ENCODE results near the gene IQSEC1. TPM values are rescaled to one million over a fixed set of nuclear protein-coding genes. Genes with fewer than 3 reads are reported as not detected.

The IQSEC1 gene
- total and polyA plus RNA-seq, 9 of the 15 experiments (the other 6 are each of a cell fraction or from before 2014, with no cell fraction given) = 0.56 to 39.0 (median 6.8) TPM

GRCh38 chr3:12986031-12986430 is 87.2 kb downstream of the IQSEC1 start (continued):
- no peak for TF ChIP-seq CEBPZ (IDR thresholded peaks at IDR 0.05; ENCODE audit: borderline replicate concordance, low read depth, low read length)

- FAIRE-seq (no peak), DNase-seq (ENCODE audit: extremely low read depth in 1 of 4, low spot score in 3 of 4) (peak in 1 of 4 experiments; percentile 40), ATAC-seq (no peak)
- no peak overlapping the region for H2AFZ ChIP-seq (ENCODE audit: low read depth, low read length)
- H3K4me2 ChIP-seq (ENCODE audit: insufficient read depth, low read length) = no peak overlapping the region
- no peaks in the 10 kb centered on the region; the same call in 1 of the 2 replicates for H4K20me1 ChIP-seq (replicated peaks; ENCODE audit: control insufficient read depth, insufficient read depth, low read length)
- peaks cover 11% of the 10 kb centered on the region; the same call in 2 of the 3 replicates for H3K79me2 ChIP-seq (ENCODE audit: control insufficient read depth, insufficient read depth, low read length)
- no peaks in the 10 kb centered on the region for H3K9me3 ChIP-seq (replicated peaks; ENCODE audit: control insufficient read depth, insufficient read depth, low read depth, low read length)
- in situ Hi-C loops (cut with MboI) = no loop called here
- CTCF ChIA-PET (ENCODE audit: low intra/inter-chr PET ratio) = interaction anchor here (0.6 to 1.4 kb wide), 3 partner anchors 10 to 89 kb away, joined by 3 to 7 read pairs (median 4); no protein-coding TSS in a partner anchor
- H3K27ac ChIP-seq (ENCODE audit: extremely low read depth, low read depth, low read length) = no peak overlapping the region
- peaks cover 12 to 45% of the 10 kb centered on the region in 2 experiments; a peak in 4 of 5 replicates for H3K4me1 ChIP-seq (replicated peaks in 1 of 2; ENCODE audit: control insufficient read depth in 2 of 2, insufficient read depth in 2 of 2, low read length in 2 of 2)
- no peaks in the 10 kb centered on the region for H3K36me3 ChIP-seq (ENCODE audit: control insufficient read depth, insufficient read depth, low read length)
- H3K27me3 ChIP-seq (ENCODE audit: control insufficient read depth in 2 of 2, insufficient read depth in 2 of 2, low read length in 2 of 2) = no peaks in the 10 kb centered on the region
- H3K4me3 ChIP-seq = no peak overlapping the region
- intact Hi-C loops (cut with micrococcal nuclease) = loop anchor here (2.0 kb wide), 1 partner anchor 62 kb away; no protein-coding TSS in a partner anchor
- TF ChIP-seq TFAP4 (CRISPR knock-in tag; IDR thresholded peaks at IDR 0.05; ENCODE audit: borderline replicate concordance) (peak; percentile 44; the same call in 1 of the 2 replicates), BACH1 (tag; IDR thresholded peaks at IDR 0.05) (no peak), MEIS2 (IDR thresholded peaks at IDR 0.05; ENCODE audit: partially characterized antibody) (no peak), CCAR2 (IDR thresholded peaks at IDR 0.05; ENCODE audit: low read depth, low read length) (no peak)
- WGBS (ENCODE audit: insufficient coverage, low coverage, missing lambda C conversion rate) = 67% methylated on average over 3 of the region's 6 CpGs
- POLR2A ChIA-PET = interaction anchor here (0.6 to 2.3 kb wide), 5 partner anchors 9 to 26 kb away, joined by 3 to 9 read pairs (median 4); no protein-coding TSS in a partner anchor
- H3K9ac ChIP-seq (ENCODE audit: insufficient read depth in 1 of 2, low read depth in 2 of 2, low read length in 2 of 2) = peak overlapping the region in 1 of 2 experiments; percentile 80; a peak in 2 of 4 replicates
- no peaks in the 10 kb centered on the region for H3K9me1 ChIP-seq (ENCODE audit: control insufficient read depth, insufficient read depth, low read length)
- no TSS peak for BruUV-seq (replicated peaks)
These were observed 88.1 kb downstream of the IQSEC1 start for GRCh38 chr3:12985148-12985547.
